ENCODE results near the gene PMIS2. TPM values are rescaled to one million over a fixed set of nuclear protein-coding genes. Genes with fewer than 3 reads are reported as not detected.

PMIS2 gene
- total RNA-seq, 1 donor from 2014 or later: not detected

GRCh38 chr19:35543280-35544109 is 42.5 kb upstream of the PMIS2 start:
- Mint-ChIP-seq H3K4me1 (ENCODE audit: unreplicated experiment) (peaks cover 13% of the 10 kb centered on the region), H3K27me3 (ENCODE audit: unreplicated experiment) (peaks cover 9% of the 10 kb centered on the region), H3K9me3 (ENCODE audit: unreplicated experiment) (no peaks in the 10 kb centered on the region), H3K4me3 (ENCODE audit: unreplicated experiment) (peak overlapping the region; percentile 92), H3K36me3 (ENCODE audit: low read depth, unreplicated experiment) (peaks cover 11% of the 10 kb centered on the region), H3K27ac (ENCODE audit: unreplicated experiment) (no peak overlapping the region)
- TF ChIP-seq, protein P1, sequence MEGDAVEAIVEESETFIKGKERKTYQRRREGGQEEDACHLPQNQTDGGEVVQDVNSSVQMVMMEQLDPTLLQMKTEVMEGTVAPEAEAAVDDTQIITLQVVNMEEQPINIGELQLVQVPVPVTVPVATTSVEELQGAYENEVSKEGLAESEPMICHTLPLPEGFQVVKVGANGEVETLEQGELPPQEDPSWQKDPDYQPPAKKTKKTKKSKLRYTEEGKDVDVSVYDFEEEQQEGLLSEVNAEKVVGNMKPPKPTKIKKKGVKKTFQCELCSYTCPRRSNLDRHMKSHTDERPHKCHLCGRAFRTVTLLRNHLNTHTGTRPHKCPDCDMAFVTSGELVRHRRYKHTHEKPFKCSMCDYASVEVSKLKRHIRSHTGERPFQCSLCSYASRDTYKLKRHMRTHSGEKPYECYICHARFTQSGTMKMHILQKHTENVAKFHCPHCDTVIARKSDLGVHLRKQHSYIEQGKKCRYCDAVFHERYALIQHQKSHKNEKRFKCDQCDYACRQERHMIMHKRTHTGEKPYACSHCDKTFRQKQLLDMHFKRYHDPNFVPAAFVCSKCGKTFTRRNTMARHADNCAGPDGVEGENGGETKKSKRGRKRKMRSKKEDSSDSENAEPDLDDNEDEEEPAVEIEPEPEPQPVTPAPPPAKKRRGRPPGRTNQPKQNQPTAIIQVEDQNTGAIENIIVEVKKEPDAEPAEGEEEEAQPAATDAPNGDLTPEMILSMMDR (IDR thresholded peaks at IDR 0.05; ENCODE audit: unreplicated experiment): no peak
- DNase-seq (ENCODE audit: low spot score): no peak

- no peak overlapping the region for H3K27ac Mint-ChIP-seq (ENCODE audit: unreplicated experiment)
- H3K4me1 Mint-ChIP-seq (ENCODE audit: unreplicated experiment): peaks cover 13% of the 10 kb centered on the region
- TF ChIP-seq, protein P1 (IDR thresholded peaks at IDR 0.05; ENCODE audit: unreplicated experiment): no peak
- peaks cover 12% of the 10 kb centered on the region for H3K27me3 Mint-ChIP-seq (ENCODE audit: unreplicated experiment)
- DNase-seq (ENCODE audit: low spot score): no peak
- H3K9me3 Mint-ChIP-seq (ENCODE audit: unreplicated experiment): no peaks in the 10 kb centered on the region
- peaks cover 11% of the 10 kb centered on the region for H3K36me3 Mint-ChIP-seq (ENCODE audit: low read depth, unreplicated experiment)
- peak overlapping the region; percentile 92 for H3K4me3 Mint-ChIP-seq (ENCODE audit: unreplicated experiment)
These were observed 41.7 kb upstream of the PMIS2 start for GRCh38 chr19:35544110-35544802.

- H3K36me3 Mint-ChIP-seq (ENCODE audit: low read depth, unreplicated experiment): peaks cover 7% of the 10 kb centered on the region
- TF ChIP-seq, protein P1 (IDR thresholded peaks at IDR 0.05; ENCODE audit: unreplicated experiment): no peak
- H3K27me3 Mint-ChIP-seq (ENCODE audit: unreplicated experiment): peaks cover 12% of the 10 kb centered on the region
- H3K4me3 Mint-ChIP-seq (ENCODE audit: unreplicated experiment): peak within 1 kb of the TSS; percentile 93
- peaks cover 13% of the 10 kb centered on the region for H3K4me1 Mint-ChIP-seq (ENCODE audit: unreplicated experiment)
- peak within 1 kb of the TSS; percentile 65 for H3K27ac Mint-ChIP-seq (ENCODE audit: unreplicated experiment)
- peak; percentile 84 for DNase-seq (ENCODE audit: low spot score)
- no peaks in the 10 kb centered on the region for H3K9me3 Mint-ChIP-seq (ENCODE audit: unreplicated experiment)
These were observed 40.7 kb upstream of the PMIS2 start, which contains the start of gene TMEM147 for GRCh38 chr19:35545001-35545854. Gene TMEM147 (plus strand): TSS chr19:35545626. CDS start chr19:35545740, 114 bp downstream.

GRCh38 chr19:35545855-35546381 is 40.1 kb upstream of the PMIS2 start:
- Mint-ChIP-seq H3K4me3 (ENCODE audit: unreplicated experiment) (peak overlapping the region; percentile 93), H3K27ac (ENCODE audit: unreplicated experiment) (no peak overlapping the region)
- peak; percentile 31 for DNase-seq (ENCODE audit: low spot score)

More at GRCh38 chr19:35545855-35546381, 40.1 kb upstream of the PMIS2 start:
- TF ChIP-seq, protein P1 (IDR thresholded peaks at IDR 0.05; ENCODE audit: unreplicated experiment): no peak
- H3K4me1 Mint-ChIP-seq (ENCODE audit: unreplicated experiment): peaks cover 13% of the 10 kb centered on the region
- H3K9me3 Mint-ChIP-seq (ENCODE audit: unreplicated experiment): no peaks in the 10 kb centered on the region
- H3K36me3 Mint-ChIP-seq (ENCODE audit: low read depth, unreplicated experiment): peaks cover 3% of the 10 kb centered on the region
- H3K27me3 Mint-ChIP-seq (ENCODE audit: unreplicated experiment): peaks cover 13% of the 10 kb centered on the region

All from endothelial cell (in vitro differentiated cells).